ENCODE data around the gene SUGCT.

The SUGCT gene

GRCh38 chr7:40500219-40500618, 365.4 kb downstream of the SUGCT start:
- TF ChIP-seq FOXM1 (IDR thresholded peaks at IDR 0.05; ENCODE audit: borderline replicate concordance, low read depth): no peak
- TF ChIP-seq TAF1 (IDR thresholded peaks at IDR 0.05; ENCODE audit: low read depth): no peak
- no peak for TF ChIP-seq CREB1 (IDR thresholded peaks at IDR 0.05; ENCODE audit: low read depth)
- no peak for TF ChIP-seq RAD21 (IDR thresholded peaks at IDR 0.05; ENCODE audit: low read depth)
- TF ChIP-seq NFIC (IDR thresholded peaks at IDR 0.05): no peak
- TF ChIP-seq EGR1 (IDR thresholded peaks at IDR 0.05): no peak
- no peak for TF ChIP-seq REST (IDR thresholded peaks at IDR 0.05; ENCODE audit: low read depth)
- no peak for TF ChIP-seq TEAD4 (IDR thresholded peaks at IDR 0.05)
- no peak for TF ChIP-seq TCF12 (IDR thresholded peaks at IDR 0.05; ENCODE audit: low read depth)
- no peak for TF ChIP-seq EP300 (IDR thresholded peaks at IDR 0.05; ENCODE audit: borderline replicate concordance)
- no peak for TF ChIP-seq ZBTB7A (IDR thresholded peaks at IDR 0.05; ENCODE audit: low read depth)

GRCh38 chr7:40502359-40502758, 367.6 kb downstream of the SUGCT start:
- TF ChIP-seq TCF12 (IDR thresholded peaks at IDR 0.05; ENCODE audit: low read depth) (no peak), RAD21 (IDR thresholded peaks at IDR 0.05; ENCODE audit: low read depth) (no peak), EGR1 (IDR thresholded peaks at IDR 0.05) (no peak), REST (IDR thresholded peaks at IDR 0.05; ENCODE audit: low read depth) (no peak), TEAD4 (IDR thresholded peaks at IDR 0.05) (no peak), EP300 (IDR thresholded peaks at IDR 0.05; ENCODE audit: borderline replicate concordance) (no peak), TAF1 (IDR thresholded peaks at IDR 0.05; ENCODE audit: low read depth) (no peak), CEBPB (IDR thresholded peaks at IDR 0.05) (no peak), CREB1 (IDR thresholded peaks at IDR 0.05; ENCODE audit: low read depth) (no peak), NFIC (IDR thresholded peaks at IDR 0.05) (no peak), ZBTB7A (IDR thresholded peaks at IDR 0.05; ENCODE audit: low read depth) (no peak), YY1 (IDR thresholded peaks at IDR 0.05; ENCODE audit: low read depth) (no peak), FOXM1 (IDR thresholded peaks at IDR 0.05; ENCODE audit: borderline replicate concordance, low read depth) (no peak)
- TF ChIP-seq, protein P1, sequence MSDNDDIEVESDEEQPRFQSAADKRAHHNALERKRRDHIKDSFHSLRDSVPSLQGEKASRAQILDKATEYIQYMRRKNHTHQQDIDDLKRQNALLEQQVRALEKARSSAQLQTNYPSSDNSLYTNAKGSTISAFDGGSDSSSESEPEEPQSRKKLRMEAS (IDR thresholded peaks at IDR 0.05): no peak
- TF ChIP-seq, protein P2, sequence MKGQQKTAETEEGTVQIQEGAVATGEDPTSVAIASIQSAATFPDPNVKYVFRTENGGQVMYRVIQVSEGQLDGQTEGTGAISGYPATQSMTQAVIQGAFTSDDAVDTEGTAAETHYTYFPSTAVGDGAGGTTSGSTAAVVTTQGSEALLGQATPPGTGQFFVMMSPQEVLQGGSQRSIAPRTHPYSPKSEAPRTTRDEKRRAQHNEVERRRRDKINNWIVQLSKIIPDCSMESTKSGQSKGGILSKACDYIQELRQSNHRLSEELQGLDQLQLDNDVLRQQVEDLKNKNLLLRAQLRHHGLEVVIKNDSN (IDR thresholded peaks at IDR 0.05): no peak

GRCh38 chr7:40506158-40506557, 371.4 kb downstream of the SUGCT start:
- no peak for TF ChIP-seq REST (IDR thresholded peaks at IDR 0.05; ENCODE audit: low read depth)
- TF ChIP-seq FOXM1 (IDR thresholded peaks at IDR 0.05; ENCODE audit: borderline replicate concordance, low read depth): no peak
- TF ChIP-seq TEAD4 (IDR thresholded peaks at IDR 0.05): no peak
- TF ChIP-seq TCF12 (IDR thresholded peaks at IDR 0.05; ENCODE audit: low read depth): no peak
- no peak for TF ChIP-seq YY1 (IDR thresholded peaks at IDR 0.05; ENCODE audit: low read depth)
- TF ChIP-seq, protein P2 (IDR thresholded peaks at IDR 0.05): no peak
- TF ChIP-seq RAD21 (IDR thresholded peaks at IDR 0.05; ENCODE audit: low read depth): no peak
- no peak for TF ChIP-seq NFIC (IDR thresholded peaks at IDR 0.05)
- TF ChIP-seq CREB1 (IDR thresholded peaks at IDR 0.05; ENCODE audit: low read depth): no peak
- TF ChIP-seq, protein P1 (IDR thresholded peaks at IDR 0.05): no peak
- TF ChIP-seq EP300 (IDR thresholded peaks at IDR 0.05; ENCODE audit: borderline replicate concordance): no peak

DNA sequence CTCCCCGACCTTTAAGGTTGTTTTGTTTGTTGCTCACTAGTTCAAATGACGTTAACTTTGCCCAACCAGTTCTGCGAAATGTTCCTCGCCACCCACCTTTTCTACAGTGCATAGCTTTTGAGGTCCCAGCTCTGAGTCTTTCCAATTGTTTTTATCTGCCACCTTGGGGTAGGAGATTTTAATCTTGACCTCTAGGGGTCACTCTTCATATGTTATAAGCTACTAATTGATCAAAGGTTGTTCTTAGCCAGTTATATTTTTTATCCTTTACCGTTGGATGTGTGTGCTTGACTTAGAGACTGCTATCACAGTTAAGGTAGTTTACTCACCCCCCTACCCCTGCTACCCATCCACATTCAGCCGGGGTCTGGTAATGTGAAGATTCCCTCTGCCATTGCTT, 372.4 kb downstream of the SUGCT start:
- TF ChIP-seq YY1 (IDR thresholded peaks at IDR 0.05; ENCODE audit: low read depth) (no peak), NFIC (IDR thresholded peaks at IDR 0.05) (no peak), RAD21 (IDR thresholded peaks at IDR 0.05; ENCODE audit: low read depth) (peak; percentile 20), EGR1 (IDR thresholded peaks at IDR 0.05) (no peak), TCF12 (IDR thresholded peaks at IDR 0.05; ENCODE audit: low read depth) (no peak)

Data from Ishikawa (cell line).